GM23248 (cell line): Measurements from ENCODE around the gene ONECUT1. TPM values are rescaled to one million over a fixed set of nuclear protein-coding genes. Genes with fewer than 3 reads are reported as not detected.
A peak's percentile ranks its signal among the peaks of the same experiment; 100 is the strongest.

Experiments used
- DNase-seq: peaks from one replicate; pipeline ENCODE4 v3.0.0-alpha.2; 2015
- H2AFZ ChIP-seq: fragments of 200-600 bp; sonication (generic); 2 replicates; pipeline ENCODE4 v1.6.1; 2016; ENCODE audit warnings: antibody characterized with exemption
- H3F3A ChIP-seq: fragments of 200-600 bp; sonication (generic); 2 replicates; pipeline ENCODE4 v1.6.1; 2016; ENCODE audit warnings: mild to moderate bottlenecking, antibody characterized with exemption, mixed run types; ENCODE audit not compliant: insufficient read depth
- H3K27ac ChIP-seq: fragments of 200-600 bp; sonication (generic); 2 replicates; pipeline ENCODE4 v1.5.1; 2016; ENCODE audit warnings: mild to moderate bottlenecking
- H3K27me3 ChIP-seq: fragments of 200-600 bp; sonication (generic); replicated peaks from 2 replicates; pipeline ENCODE4 v1.6.1; 2016; ENCODE audit warnings: mild to moderate bottlenecking; ENCODE audit not compliant: insufficient read depth
- H3K36me3 ChIP-seq: fragments of 200-600 bp; sonication (generic); 2 replicates; pipeline ENCODE4 v1.6.1; 2016; ENCODE audit warnings: low read depth, mild to moderate bottlenecking
- H3K4me1 ChIP-seq: fragments of 200-600 bp; sonication (generic); 2 replicates; pipeline ENCODE4 v1.6.1; 2016; ENCODE audit warnings: mild to moderate bottlenecking; ENCODE audit not compliant: insufficient read depth
- H3K4me2 ChIP-seq: fragments of 200-600 bp; sonication (generic); one replicate; pipeline ENCODE4 v1.6.1; 2016; ENCODE audit warnings: mild to moderate bottlenecking; ENCODE audit not compliant: unreplicated experiment
- H3K4me3 ChIP-seq: fragments of 200-600 bp; sonication (generic); 2 replicates; pipeline ENCODE4 v1.5.1; 2016; ENCODE audit warnings: mild to moderate bottlenecking
- H3K79me2 ChIP-seq: fragments of 200-600 bp; sonication (generic); 2 replicates; pipeline ENCODE4 v1.6.1; 2016; ENCODE audit warnings: mild to moderate bottlenecking; ENCODE audit not compliant: insufficient read depth
- H3K9ac ChIP-seq: fragments of 200-600 bp; sonication (generic); 2 replicates; pipeline ENCODE4 v1.6.1; 2016; ENCODE audit warnings: mild to moderate bottlenecking
- H3K9me2 ChIP-seq: fragments of 200-600 bp; sonication (generic); 2 replicates; pipeline ENCODE4 v1.6.1; 2016; ENCODE audit warnings: mixed run types, mild to moderate bottlenecking, moderate library complexity; ENCODE audit not compliant: insufficient read depth
- H3K9me3 ChIP-seq: fragments of 200-600 bp; sonication (generic); one replicate; pipeline ENCODE4 v1.6.1; 2017; ENCODE audit warnings: low read depth
- H4K20me1 ChIP-seq: fragments of 200-600 bp; sonication (generic); 2 replicates; pipeline ENCODE4 v1.6.0; 2016; ENCODE audit not compliant: insufficient read depth
- EZH2 ChIP-seq: fragments of 200-600 bp; sonication (generic); IDR thresholded peaks from 2 replicates; pipeline ENCODE4 v1.6.1; 2018; ENCODE audit warnings: antibody characterized with exemption, mild to moderate bottlenecking; ENCODE audit not compliant: insufficient read depth, poor library complexity, severe bottlenecking
- EZH2phosphoT487 ChIP-seq: fragments of 200-600 bp; sonication (generic); IDR thresholded peaks from 2 replicates; pipeline ENCODE4 v1.6.1; 2018; ENCODE audit warnings: antibody characterized with exemption, moderate library complexity, mild to moderate bottlenecking, low read depth; ENCODE audit not compliant: insufficient read depth
- WGBS, 2 experiments: methylation state at CpG; one replicate each; pipeline ENCODE4 v1.1.6; 2015 to 2017; ENCODE audit warnings: low lambda C conversion rate in 2 of 2, low coverage in 1 of 2; ENCODE audit errors: missing lambda C conversion rate in 2 of 2; 5-methylcytosine and 5-hydroxymethylcytosine counted together
- in situ Hi-C: fragments of 300-500 bp; cut with MboI; formaldehyde crosslinking; loops from 2 replicates; pipeline ENCODE4 v1.15.0; 2020
- polyA plus RNA-seq: library from polyadenylated mRNA; unstranded; fragments of >200 nt; fragmentation: Nextera tagmentation; extraction: Ambion mirVana; gene quantifications from 2 replicates; pipeline ENCODE4 v1.2.1, GENCODE V29; 2016
- total RNA-seq: library from RNA; depleted of rRNA; stranded (reverse); fragments of >200 nt; shearing (Covaris generic); gene quantifications from 2 replicates; pipeline ENCODE4 v1.2.3, GENCODE V29; 2014

Gene ONECUT1
- total and polyA plus RNA-seq, 2 experiments from 2014 or later, result not detected

DNA sequence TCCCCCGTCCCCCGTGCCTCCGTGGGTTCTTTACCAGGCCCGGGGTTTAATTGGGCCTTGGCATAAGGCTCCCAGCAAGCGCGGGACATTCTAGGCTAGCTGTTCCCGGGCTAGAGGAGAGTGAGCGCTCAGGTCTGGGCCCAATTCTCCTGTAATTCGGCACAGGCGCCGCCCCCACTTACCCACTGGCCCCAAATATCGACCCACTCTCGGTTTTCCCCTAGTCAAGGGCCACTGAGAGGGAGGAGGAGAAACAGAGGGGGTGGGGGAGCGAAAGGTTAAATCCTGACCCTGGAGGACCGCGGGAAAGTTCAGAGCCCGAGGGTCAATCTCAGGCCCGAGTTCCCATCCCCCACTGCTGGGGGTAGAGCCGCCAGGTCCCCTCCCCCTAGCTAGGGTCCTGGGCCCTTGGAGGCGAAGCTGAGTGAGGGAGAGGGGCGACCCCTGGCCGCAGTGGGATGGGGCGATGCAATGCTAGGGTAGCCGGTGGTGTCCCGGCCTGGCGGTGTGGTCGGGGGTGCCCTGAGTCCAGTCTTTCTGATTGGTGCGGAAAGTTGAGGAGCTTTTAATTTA, 8.5 kb upstream of the ONECUT1 start:
- Histone ChIP-seq H3K9me2 (no peaks in the 10 kb centered on the region), H3K27me3 (peaks cover 100% of the 10 kb centered on the region), H3K36me3 (no peaks in the 10 kb centered on the region), H3K4me2 (no peak overlapping the region), H3K9ac (no peak overlapping the region), H3K4me1 (no peaks in the 10 kb centered on the region), H3K9me3 (no peaks in the 10 kb centered on the region), H2AFZ (no peak overlapping the region), H3K4me3 (no peak overlapping the region), H3K79me2 (no peaks in the 10 kb centered on the region), H3K27ac (no peak overlapping the region), H4K20me1 (no peaks in the 10 kb centered on the region), H3F3A (no peaks in the 10 kb centered on the region)
- in situ Hi-C loops, result loop anchor here (25.0 kb wide), 1 partner anchor 389 kb away; no protein-coding TSS in a partner anchor
- TF ChIP-seq EZH2phosphoT487 (no peak), EZH2 (no peak)
- DNase-seq, result no peak
- 4 to 5% methylated on average over 26 to 28 of the region's 28 CpGs for WGBS, 2 experiments

DNA sequence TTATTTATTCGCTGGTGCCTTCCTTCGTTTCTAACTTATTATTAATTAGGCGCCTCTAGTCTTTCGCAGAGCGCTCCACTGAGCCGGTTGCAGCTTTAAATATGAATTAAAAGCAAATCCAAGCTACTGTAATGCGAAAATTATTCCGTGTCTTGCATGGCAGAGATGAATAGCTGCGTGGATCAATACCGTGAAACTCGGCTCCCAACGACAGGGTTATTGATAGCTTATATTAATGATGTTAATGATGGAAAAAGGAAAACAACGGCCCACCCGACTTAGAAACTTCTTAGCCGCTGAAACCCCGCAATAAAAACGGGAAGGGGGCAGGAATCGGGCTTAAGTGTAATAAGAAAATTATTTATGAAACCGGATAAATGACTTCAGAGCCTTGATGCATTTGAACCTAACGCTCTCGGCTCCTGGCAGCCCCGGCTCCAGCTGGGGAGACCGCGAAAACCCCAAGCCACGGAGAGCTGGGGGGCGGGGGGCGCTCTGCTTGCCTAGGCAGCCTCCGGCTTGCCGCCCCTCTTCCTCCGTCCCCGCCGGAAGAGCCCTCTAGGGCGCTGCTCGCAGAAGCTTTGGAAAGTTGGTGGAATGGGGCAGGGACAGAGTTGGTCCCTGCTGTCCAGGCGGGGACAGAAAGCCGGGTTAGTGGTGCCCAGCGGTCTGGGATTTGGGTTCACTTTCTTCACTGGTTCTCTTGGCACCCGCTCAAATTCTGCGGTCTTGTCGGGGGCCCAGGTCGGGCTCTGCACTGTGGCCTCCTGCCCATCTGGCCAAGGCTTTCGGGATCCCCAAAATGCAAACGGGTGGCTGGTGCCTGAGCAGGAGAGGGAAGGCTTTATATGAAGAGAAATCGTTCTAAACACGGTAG, 7.7 kb upstream of the ONECUT1 start:
- Histone ChIP-seq H2AFZ (no peak overlapping the region), H3K4me3 (no peak overlapping the region), H4K20me1 (no peaks in the 10 kb centered on the region), H3K4me1 (no peaks in the 10 kb centered on the region), H3K9me2 (no peaks in the 10 kb centered on the region), H3K27ac (no peak overlapping the region), H3K9me3 (no peaks in the 10 kb centered on the region), H3F3A (no peaks in the 10 kb centered on the region), H3K36me3 (no peaks in the 10 kb centered on the region), H3K27me3 (peaks cover 100% of the 10 kb centered on the region), H3K79me2 (no peaks in the 10 kb centered on the region), H3K9ac (no peak overlapping the region), H3K4me2 (no peak overlapping the region)
- in situ Hi-C loops, result loop anchor here (25.0 kb wide), 1 partner anchor 389 kb away; no protein-coding TSS in a partner anchor
- WGBS, 2 experiments, result 7% methylated on average over 38 to 45 of the region's 45 CpGs
- no peak for TF ChIP-seq EZH2phosphoT487
- peak; percentile 80 for TF ChIP-seq EZH2
- DNase-seq, result no peak

DNA sequence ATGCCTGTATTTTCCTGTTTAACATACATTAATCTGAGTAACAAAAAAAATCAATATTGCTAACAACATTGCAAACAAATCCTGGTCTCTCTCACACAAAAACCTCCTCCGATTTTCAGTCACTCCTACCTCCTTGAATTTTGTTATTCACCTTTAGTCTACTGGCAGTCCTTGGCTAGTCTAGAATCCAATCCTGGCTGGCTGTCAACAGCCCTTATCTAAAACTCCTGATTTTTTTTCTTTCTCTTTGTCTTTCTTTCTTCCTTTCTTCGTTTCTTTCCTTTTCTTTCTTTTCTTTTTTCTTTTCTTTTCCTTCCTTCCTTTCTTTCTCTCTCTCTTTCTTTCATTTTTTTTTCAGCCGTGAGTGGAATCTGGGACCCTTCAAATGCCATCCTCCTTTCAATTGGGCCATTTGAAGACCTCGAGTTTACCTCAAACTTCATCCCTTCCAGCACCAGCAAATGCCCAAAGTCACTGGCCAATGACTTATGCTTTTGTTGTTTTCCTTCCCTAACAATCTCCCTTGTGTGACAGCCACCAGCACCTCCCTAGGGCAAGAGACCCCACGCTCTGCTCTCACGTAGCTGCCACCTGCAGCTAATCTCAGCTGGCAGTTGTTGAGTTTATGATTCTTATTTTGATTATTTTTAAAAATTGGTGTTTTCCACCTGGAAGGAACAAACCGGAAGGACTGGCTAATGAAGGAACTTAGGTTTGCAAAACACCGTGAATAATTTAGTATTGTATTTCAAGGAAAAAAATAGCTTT, 6.8 kb upstream of the ONECUT1 start:
- Histone ChIP-seq H3K4me3 (no peak overlapping the region), H3K9me3 (no peaks in the 10 kb centered on the region), H3K9me2 (no peaks in the 10 kb centered on the region), H3K4me2 (no peak overlapping the region), H3K36me3 (no peaks in the 10 kb centered on the region), H3K79me2 (no peaks in the 10 kb centered on the region), H2AFZ (no peak overlapping the region), H4K20me1 (no peaks in the 10 kb centered on the region), H3K27ac (no peak overlapping the region), H3K4me1 (no peaks in the 10 kb centered on the region), H3K9ac (no peak overlapping the region), H3F3A (0 out of 2 replicates have a peak, but pooled peaks cover 4% of the 10 kb centered on the region), H3K27me3 (peaks cover 100% of the 10 kb centered on the region)
- 13 to 17% methylated on average over 7 to 8 of the region's 8 CpGs for whole genome bisulfite sequencing, 2 experiments
- TF ChIP-seq EZH2 (no peak), EZH2phosphoT487 (0 out of 2 replicates have a peak, but pooled peaks have one; percentile 12)
- no peak for DNase-seq
- in situ Hi-C loops, result loop anchor here (25.0 kb wide), 1 partner anchor 390 kb away; no protein-coding TSS in a partner anchor

DNA sequence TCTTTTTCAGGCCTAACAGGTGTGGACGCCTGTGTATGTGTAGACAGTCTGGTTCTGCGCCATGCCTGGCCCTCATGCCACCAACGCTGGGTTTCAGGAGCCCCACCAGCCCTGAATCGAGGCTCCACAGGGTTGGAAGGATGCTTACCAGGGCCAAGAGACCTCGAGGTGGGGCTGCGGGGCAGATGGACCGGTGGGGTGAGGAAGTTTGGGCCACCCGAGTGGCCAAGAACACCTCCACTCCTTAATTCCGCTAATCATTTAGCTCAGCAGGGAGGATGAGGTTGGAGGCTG, 6.0 kb upstream of the ONECUT1 start:
- Histone ChIP-seq H3K4me3 (no peak overlapping the region), H3K79me2 (no peaks in the 10 kb centered on the region), H3F3A (0 out of 2 replicates have a peak, but pooled peaks cover 4% of the 10 kb centered on the region), H3K4me2 (no peak overlapping the region), H3K27me3 (peaks cover 94% of the 10 kb centered on the region), H3K9me2 (no peaks in the 10 kb centered on the region), H3K4me1 (no peaks in the 10 kb centered on the region), H4K20me1 (no peaks in the 10 kb centered on the region), H3K9ac (no peak overlapping the region), H3K27ac (no peak overlapping the region), H3K9me3 (no peaks in the 10 kb centered on the region), H3K36me3 (no peaks in the 10 kb centered on the region), H2AFZ (no peak overlapping the region)
- no peak for DNase-seq
- TF ChIP-seq EZH2 (no peak), EZH2phosphoT487 (no peak)
- in situ Hi-C loops, result loop anchor here (25.0 kb wide), 1 partner anchor 391 kb away; no protein-coding TSS in a partner anchor
- WGBS, 2 experiments, result 7 to 9% methylated on average over 9 of the region's 9 CpGs
